LNCaP clone FGC (cell line): ENCODE measurements around the gene ACBD5.

Experiments used
- DNase-seq: peaks from one replicate; pipeline ENCODE4 v3.0.0-alpha.2; 2011; ENCODE audit warnings: low read depth
- H3K4me3 ChIP-seq: 2 replicates; pipeline ENCODE4 v1.5.1; 2011; ENCODE audit warnings: mild to moderate bottlenecking, low read depth, low read length, control low read depth
- TF ChIP-seq, protein P1 (sequence below): IDR thresholded peaks from 2 replicates; pipeline ENCODE4 v1.5.1; 2012; ENCODE audit warnings: mild to moderate bottlenecking; ENCODE audit not compliant: control insufficient read depth, insufficient read depth; ENCODE audit errors: extremely low read depth

The ACBD5 gene

GRCh38 chr10:27256299-27257189, 15.9 kb upstream of the ACBD5 start:
- DNase-seq = no peak
- H3K4me3 ChIP-seq = no peak overlapping the region
- TF ChIP-seq, protein P1, sequence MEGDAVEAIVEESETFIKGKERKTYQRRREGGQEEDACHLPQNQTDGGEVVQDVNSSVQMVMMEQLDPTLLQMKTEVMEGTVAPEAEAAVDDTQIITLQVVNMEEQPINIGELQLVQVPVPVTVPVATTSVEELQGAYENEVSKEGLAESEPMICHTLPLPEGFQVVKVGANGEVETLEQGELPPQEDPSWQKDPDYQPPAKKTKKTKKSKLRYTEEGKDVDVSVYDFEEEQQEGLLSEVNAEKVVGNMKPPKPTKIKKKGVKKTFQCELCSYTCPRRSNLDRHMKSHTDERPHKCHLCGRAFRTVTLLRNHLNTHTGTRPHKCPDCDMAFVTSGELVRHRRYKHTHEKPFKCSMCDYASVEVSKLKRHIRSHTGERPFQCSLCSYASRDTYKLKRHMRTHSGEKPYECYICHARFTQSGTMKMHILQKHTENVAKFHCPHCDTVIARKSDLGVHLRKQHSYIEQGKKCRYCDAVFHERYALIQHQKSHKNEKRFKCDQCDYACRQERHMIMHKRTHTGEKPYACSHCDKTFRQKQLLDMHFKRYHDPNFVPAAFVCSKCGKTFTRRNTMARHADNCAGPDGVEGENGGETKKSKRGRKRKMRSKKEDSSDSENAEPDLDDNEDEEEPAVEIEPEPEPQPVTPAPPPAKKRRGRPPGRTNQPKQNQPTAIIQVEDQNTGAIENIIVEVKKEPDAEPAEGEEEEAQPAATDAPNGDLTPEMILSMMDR = no peak

DNA sequence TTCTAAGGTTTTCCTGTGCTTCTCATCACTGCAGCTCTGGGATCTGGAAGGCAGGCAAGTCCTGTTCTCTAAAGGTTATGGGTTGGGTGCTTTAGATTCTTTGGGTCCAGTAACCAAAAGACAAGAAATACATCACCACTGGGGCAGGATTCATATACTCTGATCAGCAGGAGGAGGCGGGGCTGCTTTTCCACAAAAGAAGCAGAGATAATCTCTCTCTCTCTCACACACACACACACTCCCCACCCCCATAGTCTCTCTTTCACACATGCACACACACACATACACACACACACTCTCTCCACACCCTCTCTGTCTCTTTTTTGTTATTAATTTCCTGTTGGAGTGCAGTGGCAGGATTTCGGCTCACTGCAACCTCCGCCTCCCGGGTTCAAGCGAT, 13.0 kb upstream of the ACBD5 start:
- no peak for DNase-seq
- no peak overlapping the region for H3K4me3 ChIP-seq
- TF ChIP-seq, protein P1 = no peak

- DNase-seq = no peak
- H3K4me3 ChIP-seq = no peak overlapping the region
- TF ChIP-seq, protein P1 = no peak
Observed at GRCh38 chr10:27252267-27253000, 11.8 kb upstream of the ACBD5 start.

DNA sequence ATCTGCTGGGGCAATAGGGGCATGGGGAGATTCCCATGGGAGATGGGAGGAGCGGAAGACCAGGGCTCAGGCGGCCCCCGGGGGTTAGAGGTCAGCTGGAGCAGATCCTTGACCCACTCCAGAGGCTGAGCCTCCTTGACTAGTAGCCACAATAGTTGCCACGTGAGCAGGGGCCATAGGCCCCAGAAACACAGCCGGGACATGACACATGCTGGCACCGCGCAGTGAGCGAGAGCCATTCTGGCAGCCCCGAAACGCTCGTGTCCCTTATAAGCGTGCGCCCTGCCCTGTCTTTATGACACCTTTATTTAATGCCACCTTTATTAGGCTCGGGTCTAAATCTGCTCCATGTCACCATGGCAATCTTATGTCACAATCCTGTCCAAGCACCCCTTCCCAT, 11.0 kb upstream of the ACBD5 start:
- no peak overlapping the region for H3K4me3 ChIP-seq
- no peak for DNase-seq
- TF ChIP-seq, protein P1 = no peak

DNA sequence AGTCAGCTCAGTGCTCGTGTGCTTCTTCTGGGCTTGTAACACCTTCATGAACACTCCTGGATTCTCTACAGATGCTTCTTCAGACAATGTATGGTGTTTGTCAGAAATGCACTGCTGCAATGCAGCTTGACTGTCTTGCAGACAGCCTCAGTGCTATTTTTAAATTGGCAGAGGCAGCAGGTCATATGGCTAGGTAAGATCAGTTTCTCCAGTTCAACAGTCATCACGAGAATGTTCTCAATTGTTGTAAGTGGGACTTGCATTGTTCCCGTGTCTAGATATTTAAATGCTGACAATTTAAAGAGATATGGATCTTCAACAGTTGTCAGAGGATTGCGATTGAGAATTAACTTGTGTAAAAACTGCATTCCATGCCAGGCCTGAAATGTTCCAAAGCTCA, 7.6 kb upstream of the ACBD5 start:
- no peak for DNase-seq
- TF ChIP-seq, protein P1 = no peak
- no peak overlapping the region for H3K4me3 ChIP-seq

- DNase-seq = no peak
Observed at GRCh38 chr10:27247441-27247840, 6.8 kb upstream of the ACBD5 start.

More at GRCh38 chr10:27247441-27247840, 6.8 kb upstream of the ACBD5 start:
- no peak overlapping the region for H3K4me3 ChIP-seq
- TF ChIP-seq, protein P1 = no peak
